HepG2 (cell line): ENCODE measurements around the gene NUP62. TPM values are rescaled to one million over a fixed set of nuclear protein-coding genes. Genes with fewer than 3 reads are reported as not detected.
A peak's percentile ranks its signal among the peaks of the same experiment; 100 is the strongest.

Experiments
- ARNTL ChIP-seq: sonication (generic); formaldehyde crosslinking; IDR thresholded peaks from 2 replicates; pipeline ENCODE4 v1.4.0; 2020; ENCODE audit warnings: mild to moderate bottlenecking, missing genetic modification reagents
- CREB1 ChIP-seq, 2 experiments: fragments of 450-650 bp in 1 of 2; IDR thresholded peaks; 2 replicates each; pipeline ENCODE4 v1.6.1; 2016 to 2017; ENCODE audit warnings: control low read depth in 1 of 2, mild to moderate bottlenecking in 1 of 2, missing compliant biosample characterization in 1 of 2, missing genetic modification characterization in 1 of 2
- EHMT2 ChIP-seq: fragments of 200-600 bp; sonication (generic); IDR thresholded peaks from 2 replicates; pipeline ENCODE4 v1.7.0; 2017; ENCODE audit warnings: antibody characterized with exemption, low read depth, low read length, borderline replicate concordance
- EZH2 ChIP-seq: conservative IDR thresholded peaks from 2 replicates; pipeline ENCODE4 v1.6.1; 2012; ENCODE audit warnings: mild to moderate bottlenecking, low read depth, low read length, moderate library complexity
- KDM3A ChIP-seq: IDR thresholded peaks from 2 replicates; pipeline ENCODE4 v1.6.1; 2018; ENCODE audit warnings: low read depth, missing compliant biosample characterization
- KDM4B ChIP-seq: sonication (generic); formaldehyde crosslinking; IDR thresholded peaks from 2 replicates; pipeline ENCODE4 v1.4.0; 2020; ENCODE audit warnings: missing genetic modification reagents
- MED1 ChIP-seq: sonication (generic); formaldehyde crosslinking; IDR thresholded peaks from 2 replicates; pipeline ENCODE4 v1.4.0; 2020; ENCODE audit warnings: missing genetic modification reagents
- MED13 ChIP-seq: sonication (generic); formaldehyde crosslinking; IDR thresholded peaks from 2 replicates; pipeline ENCODE4 v1.5.0; 2020; ENCODE audit warnings: missing genetic modification reagents
- NCOR1 ChIP-seq: fragments of 200-600 bp; sonication (generic); IDR thresholded peaks from 2 replicates; pipeline ENCODE4 v1.7.0; 2017; ENCODE audit warnings: antibody characterized with exemption, low read length, borderline replicate concordance
- NRL ChIP-seq: sonication (generic); formaldehyde crosslinking; IDR thresholded peaks from 2 replicates; pipeline ENCODE4 v1.5.0; 2020; ENCODE audit warnings: missing genetic modification reagents, mild to moderate bottlenecking, moderate library complexity, borderline replicate concordance
- PTBP1 ChIP-seq: fragments of 200-400 bp; formaldehyde crosslinking; IDR thresholded peaks from 2 replicates; pipeline ENCODE4 v1.6.1; 2018; ENCODE audit warnings: low read length, low read depth; ENCODE audit not compliant: poor library complexity, severe bottlenecking
- SALL1 ChIP-seq: sonication (generic); formaldehyde crosslinking; IDR thresholded peaks from 2 replicates; pipeline ENCODE4 v1.8.0; 2022; ENCODE audit warnings: mild to moderate bottlenecking, missing genetic modification reagents
- SMAD3 ChIP-seq: sonication (generic); formaldehyde crosslinking; IDR thresholded peaks from 2 replicates; pipeline ENCODE4 v1.4.0; 2020; ENCODE audit warnings: missing genetic modification reagents
- SRSF9 ChIP-seq: fragments of 200-400 bp; formaldehyde crosslinking; IDR thresholded peaks from 2 replicates; pipeline ENCODE4 v1.6.1; 2018; ENCODE audit warnings: borderline replicate concordance, mild to moderate bottlenecking, low read depth, low read length; ENCODE audit not compliant: insufficient read depth, poor library complexity, severe bottlenecking
- SUZ12 ChIP-seq: fragments of 150-350 bp; IDR thresholded peaks from 2 replicates; pipeline ENCODE4 v1.6.1; 2014; ENCODE audit warnings: low read depth, low read length
- TARDBP ChIP-seq: sonication (generic); formaldehyde crosslinking; IDR thresholded peaks from 2 replicates; pipeline ENCODE4 v1.8.0; 2022; ENCODE audit warnings: mild to moderate bottlenecking, missing genetic modification reagents
- ZNF143 ChIP-seq: sonication (generic); formaldehyde crosslinking; IDR thresholded peaks from 2 replicates; pipeline ENCODE4 v1.4.0; 2020; ENCODE audit warnings: missing genetic modification reagents
- ZNF225 ChIP-seq: sonication (generic); formaldehyde crosslinking; IDR thresholded peaks from 2 replicates; pipeline ENCODE4 v1.4.0; 2020; ENCODE audit warnings: mild to moderate bottlenecking, missing genetic modification reagents
- ZNF296 ChIP-seq: sonication (generic); formaldehyde crosslinking; conservative IDR thresholded peaks from 2 replicates; pipeline ENCODE4 v1.5.0; 2020; ENCODE audit warnings: mild to moderate bottlenecking, missing genetic modification reagents
- ZNF367 ChIP-seq: sonication (generic); formaldehyde crosslinking; IDR thresholded peaks from 2 replicates; pipeline ENCODE4 v1.4.0; 2020; ENCODE audit warnings: missing genetic modification reagents, borderline replicate concordance
- ZNF530 ChIP-seq: sonication (generic); formaldehyde crosslinking; IDR thresholded peaks from 2 replicates; pipeline ENCODE4 v1.5.0; 2020; ENCODE audit warnings: low read depth, mild to moderate bottlenecking, missing genetic modification reagents
- ZNF563 ChIP-seq: sonication (generic); formaldehyde crosslinking; IDR thresholded peaks from 2 replicates; pipeline ENCODE4 v1.8.0; 2022; ENCODE audit warnings: mild to moderate bottlenecking, moderate library complexity, missing genetic modification reagents
- ZNF7 ChIP-seq: IDR thresholded peaks from 2 replicates; pipeline ENCODE4 v1.6.1; 2016; ENCODE audit warnings: missing biosample characterization, missing genetic modification reagents
- ZNF713 ChIP-seq: sonication (generic); formaldehyde crosslinking; IDR thresholded peaks from 2 replicates; pipeline ENCODE4 v1.4.0; 2020; ENCODE audit warnings: mild to moderate bottlenecking, missing genetic modification reagents
- ZNF782 ChIP-seq: sonication (generic); formaldehyde crosslinking; IDR thresholded peaks from 2 replicates; pipeline ENCODE4 v1.4.0; 2020; ENCODE audit warnings: missing genetic modification reagents, mild to moderate bottlenecking, borderline replicate concordance
- ZSCAN20 ChIP-seq: sonication (generic); formaldehyde crosslinking; IDR thresholded peaks from 2 replicates; pipeline ENCODE4 v1.4.0; 2020; ENCODE audit warnings: missing genetic modification reagents, mild to moderate bottlenecking, borderline replicate concordance
- polyA plus RNA-seq, 8 experiments: library from polyadenylated mRNA; depleted of rRNA in 3 of 8; stranded (reverse) in 7 of 8; unstranded in 1 of 8; fragments of >200 nt; fragmentation: Illumina TruSeq in 4 of 8; extraction: Trizol in 4 of 8; gene quantifications; 2 replicates each; pipeline versions ENCODE4 v1.2.1 to v1.2.3, GENCODE V29; 2011 to 2016; ENCODE audit warnings: low read depth in 4 of 8, missing spikeins in 1 of 8, mixed read lengths in 1 of 8; ENCODE audit not compliant: insufficient read depth in 1 of 8
- total RNA-seq, 5 experiments: library from RNA; depleted of rRNA; stranded (reverse); fragments of >200 nt; fragmentation: Illumina TruSeq; extraction: Trizol; gene quantifications; 2 replicates each; pipeline ENCODE4 v1.2.3, GENCODE V29; 2016; ENCODE audit warnings: low read depth in 1 of 5
- TF ChIP-seq, protein P1 (sequence below): sonication (generic); formaldehyde crosslinking; IDR thresholded peaks from 2 replicates; pipeline ENCODE4 v1.5.0; 2020; ENCODE audit warnings: missing genetic modification reagents, mild to moderate bottlenecking, borderline replicate concordance
- TF ChIP-seq, protein P2 (sequence below): sonication (generic); formaldehyde crosslinking; IDR thresholded peaks from 2 replicates; pipeline ENCODE4 v1.4.0; 2020; ENCODE audit warnings: missing genetic modification reagents

The NUP62 gene
- total and polyA plus RNA-seq, 2 of the 13 experiments (the other 11 are each of a cell fraction or from before 2014, with no cell fraction given): 16.5 to 41.5 TPM

DNA sequence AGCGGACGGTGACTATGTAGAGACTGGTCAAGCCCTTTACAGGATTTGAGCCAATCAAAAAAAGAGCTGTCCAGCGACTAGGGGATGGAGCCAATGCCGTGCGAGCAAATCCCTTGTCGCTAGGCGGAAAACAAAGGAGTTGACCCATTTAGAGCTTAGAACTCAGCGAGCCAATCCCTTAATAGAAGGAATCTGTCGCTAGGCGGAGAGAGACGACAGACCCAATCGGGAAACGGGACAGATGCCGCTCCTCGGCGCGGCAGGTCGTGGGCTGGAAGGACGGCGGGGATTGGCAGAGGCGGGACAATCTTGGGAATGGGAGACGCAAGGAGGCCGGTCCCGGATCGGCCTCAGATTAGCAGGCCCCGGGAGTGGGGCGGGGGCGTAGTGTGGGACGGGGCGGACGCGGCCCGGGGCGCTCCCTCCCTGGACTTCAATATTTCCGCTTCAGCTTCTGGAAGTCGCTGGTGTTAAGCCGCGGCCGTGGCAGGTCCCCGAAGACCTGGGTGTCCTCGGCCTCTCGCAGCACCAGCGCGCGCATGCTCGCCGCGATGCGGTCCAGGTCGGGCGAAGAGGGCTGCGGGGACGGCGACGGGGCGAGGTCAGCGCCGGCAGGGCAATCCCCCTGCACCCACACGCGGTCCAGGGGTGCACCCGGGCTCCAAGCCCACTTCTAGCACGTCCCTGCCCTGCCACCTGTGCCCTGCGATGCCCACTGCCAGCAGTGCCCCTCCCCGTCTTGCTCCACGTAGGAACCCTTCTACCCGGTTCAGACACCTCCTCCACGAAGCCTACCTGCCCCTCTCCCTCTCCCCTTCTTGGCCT is 59.6 kb downstream of the NUP62 start (continued):
- TF ChIP-seq, protein P1, sequence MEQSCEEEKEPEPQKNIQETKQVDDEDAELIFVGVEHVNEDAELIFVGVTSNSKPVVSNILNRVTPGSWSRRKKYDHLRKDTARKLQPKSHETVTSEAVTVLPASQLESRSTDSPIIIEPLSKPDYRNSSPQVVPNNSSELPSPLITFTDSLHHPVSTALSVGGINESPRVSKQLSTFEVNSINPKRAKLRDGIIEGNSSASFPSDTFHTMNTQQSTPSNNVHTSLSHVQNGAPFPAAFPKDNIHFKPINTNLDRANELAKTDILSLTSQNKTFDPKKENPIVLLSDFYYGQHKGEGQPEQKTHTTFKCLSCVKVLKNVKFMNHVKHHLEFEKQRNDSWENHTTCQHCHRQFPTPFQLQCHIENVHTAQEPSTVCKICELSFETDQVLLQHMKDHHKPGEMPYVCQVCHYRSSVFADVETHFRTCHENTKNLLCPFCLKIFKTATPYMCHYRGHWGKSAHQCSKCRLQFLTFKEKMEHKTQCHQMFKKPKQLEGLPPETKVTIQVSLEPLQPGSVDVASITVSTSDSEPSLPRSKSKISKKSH (CRISPR knock-in tag): peak; percentile 88
- peak; percentile 58; the same call in 1 of the 2 replicates for TF ChIP-seq MED1 (CRISPR knock-in tag)
- 0 out of 2 replicates have a peak, but pooled peaks have one; percentile 43 for TF ChIP-seq MED13 (CRISPR knock-in tag)
- TF ChIP-seq KDM3A: peak; percentile 57
- TF ChIP-seq ZNF7 (CRISPR knock-in tag): no peak
- TF ChIP-seq SMAD3 (CRISPR knock-in tag): no peak; the same call in 1 of the 2 replicates
- TF ChIP-seq CREB1 (IDR thresholded peaks at IDR 0.05): peak; percentile 90
- peak; percentile 86 for TF ChIP-seq CREB1 (CRISPR knock-in tag; IDR thresholded peaks at IDR 0.05)
- TF ChIP-seq TARDBP: no peak
- TF ChIP-seq ZNF782 (CRISPR knock-in tag): peak; percentile 82
- no peak for TF ChIP-seq KDM4B (CRISPR knock-in tag)
- peak; percentile 40 for TF ChIP-seq SALL1 (CRISPR knock-in tag)
- no peak for TF ChIP-seq SUZ12
- TF ChIP-seq ZNF296 (CRISPR knock-in tag): 0 out of 2 replicates have a peak, but pooled peaks have one; percentile 52
- 0 out of 2 replicates have a peak, but pooled peaks have one; percentile 35 for TF ChIP-seq NRL
- TF ChIP-seq EZH2: no peak
- peak; percentile 85; the same call in 1 of the 2 replicates for TF ChIP-seq ZNF367 (CRISPR knock-in tag)
- no peak; the same call in 1 of the 2 replicates for TF ChIP-seq EHMT2
- no peak for TF ChIP-seq ARNTL
- no peak for TF ChIP-seq ZNF530 (CRISPR knock-in tag)
- TF ChIP-seq ZSCAN20 (CRISPR knock-in tag): 0 out of 2 replicates have a peak, but pooled peaks have one; percentile 51
- no peak for TF ChIP-seq PTBP1
- no peak for TF ChIP-seq ZNF563 (CRISPR knock-in tag)
- no peak; the same call in 1 of the 2 replicates for TF ChIP-seq ZNF143 (CRISPR knock-in tag)
- no peak for TF ChIP-seq NCOR1
- TF ChIP-seq, protein P2, sequence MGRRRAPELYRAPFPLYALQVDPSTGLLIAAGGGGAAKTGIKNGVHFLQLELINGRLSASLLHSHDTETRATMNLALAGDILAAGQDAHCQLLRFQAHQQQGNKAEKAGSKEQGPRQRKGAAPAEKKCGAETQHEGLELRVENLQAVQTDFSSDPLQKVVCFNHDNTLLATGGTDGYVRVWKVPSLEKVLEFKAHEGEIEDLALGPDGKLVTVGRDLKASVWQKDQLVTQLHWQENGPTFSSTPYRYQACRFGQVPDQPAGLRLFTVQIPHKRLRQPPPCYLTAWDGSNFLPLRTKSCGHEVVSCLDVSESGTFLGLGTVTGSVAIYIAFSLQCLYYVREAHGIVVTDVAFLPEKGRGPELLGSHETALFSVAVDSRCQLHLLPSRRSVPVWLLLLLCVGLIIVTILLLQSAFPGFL (CRISPR knock-in tag): no peak
- TF ChIP-seq SRSF9: no peak
- no peak for TF ChIP-seq ZNF713 (CRISPR knock-in tag)
- TF ChIP-seq ZNF225: no peak
